Calu3 (cell line): ENCODE results near the gene MTCL3.

Experiments used
- BruUV-seq: library from RNA; stranded (reverse); fragments of 400-500 nt; replicated peaks from 2 replicates; lab custom pipeline; 2021; lab: Mats Ljungman, UMichigan
- CTCF ChIA-PET: fragments of 300-600 bp; sonication (Branson Sonifier 250); formaldehyde crosslinking; loops from one replicate; lab custom pipeline; 2022; ENCODE audit warnings: antibody characterized with exemption; lab: Charles Lee
- DNase-seq: peaks from one replicate; pipeline ENCODE4 v3.0.0; 2022
- H3K27ac Mint-ChIP-seq: one replicate; pipeline ENCODE4 v1.8.0; 2022; ENCODE audit warnings: mixed read lengths; ENCODE audit not compliant: unreplicated experiment
- H3K27me3 Mint-ChIP-seq: one replicate; pipeline ENCODE4 v1.8.0; 2022; ENCODE audit warnings: mixed read lengths; ENCODE audit not compliant: unreplicated experiment
- H3K36me3 Mint-ChIP-seq: one replicate; pipeline ENCODE4 v1.8.0; 2022; ENCODE audit warnings: mild to moderate bottlenecking, moderate library complexity, mixed read lengths; ENCODE audit not compliant: insufficient read depth, unreplicated experiment
- H3K4me1 Mint-ChIP-seq: one replicate; pipeline ENCODE4 v1.8.0; 2022; ENCODE audit warnings: mild to moderate bottlenecking, low read depth, mixed read lengths; ENCODE audit not compliant: unreplicated experiment
- H3K4me3 Mint-ChIP-seq: one replicate; pipeline ENCODE4 v1.8.0; 2022; ENCODE audit warnings: mild to moderate bottlenecking, low read depth, moderate library complexity, mixed read lengths; ENCODE audit not compliant: unreplicated experiment
- H3K9me3 Mint-ChIP-seq: one replicate; pipeline ENCODE4 v1.8.0; 2022; ENCODE audit warnings: low read depth, mixed read lengths; ENCODE audit not compliant: unreplicated experiment
- CTCF ChIP-seq: fragments of 200-600 bp; IDR thresholded peaks from one replicate; pipeline ENCODE4 v1.8.0; 2022; ENCODE audit warnings: antibody characterized with exemption; ENCODE audit not compliant: unreplicated experiment
- intact Hi-C: fragments of 100-400 bp; cut with micrococcal nuclease; formaldehyde crosslinking; loops from one replicate; pipeline ENCODE4 v1.10.0; 2022; ENCODE audit not compliant: unreplicated experiment

MTCL3 gene

GRCh38 chr6:127486934-127487333 lies 32.2 kb downstream of the MTCL3 start:
- no peak overlapping the region for H3K27ac Mint-ChIP-seq
- H3K4me3 Mint-ChIP-seq: no peak overlapping the region
- TF ChIP-seq CTCF: no peak
- peaks cover 2% of the 10 kb centered on the region for H3K9me3 Mint-ChIP-seq
- DNase-seq: no peak
- H3K27me3 Mint-ChIP-seq: no peaks in the 10 kb centered on the region
- BruUV-seq: no TSS peak
- no peaks in the 10 kb centered on the region for H3K36me3 Mint-ChIP-seq
- intact Hi-C loops: no loop called here
- H3K4me1 Mint-ChIP-seq: peaks cover 43% of the 10 kb centered on the region
- CTCF ChIA-PET: no interaction called here

- intact Hi-C loops: loop anchor here (5.0 kb wide), 1 partner anchor 33 kb away; the partner anchor contains the start of gene MTCL3
Measured at GRCh38 chr6:127484212-127484863, 34.8 kb downstream of the MTCL3 start.

GRCh38 chr6:127483399-127484055 lies 35.6 kb downstream of the MTCL3 start:
- Mint-ChIP-seq H3K4me3 (peak overlapping the region; percentile 47), H3K27me3 (no peaks in the 10 kb centered on the region), H3K27ac (peak overlapping the region; percentile 77), H3K4me1 (peaks cover 61% of the 10 kb centered on the region), H3K36me3 (no peaks in the 10 kb centered on the region), H3K9me3 (peaks cover under 1% of the 10 kb centered on the region)
- no peak for TF ChIP-seq CTCF
- CTCF ChIA-PET: interaction anchor here (0.7 to 0.9 kb wide), 2 partner anchors 32 to 36 kb away, joined by 3 to 7 read pairs; partner anchors contain the start of gene MTCL3
- no TSS peak for BruUV-seq
- intact Hi-C loops: loop anchor here (5.0 kb wide), 1 partner anchor 34 kb away; the partner anchor contains the start of gene MTCL3
- DNase-seq: no peak

More at GRCh38 chr6:127484212-127484863, 34.8 kb downstream of the MTCL3 start:
- DNase-seq: no peak
- H3K36me3 Mint-ChIP-seq: no peaks in the 10 kb centered on the region
- H3K4me1 Mint-ChIP-seq: peaks cover 62% of the 10 kb centered on the region
- TF ChIP-seq CTCF: no peak
- BruUV-seq: no TSS peak
- no peaks in the 10 kb centered on the region for H3K27me3 Mint-ChIP-seq
- CTCF ChIA-PET: interaction anchor here (0.7 to 0.9 kb wide), 3 partner anchors 31 to 35 kb away, joined by 3 to 7 read pairs (median 3); partner anchors contain the start of gene MTCL3
- peak overlapping the region; percentile 77 for H3K27ac Mint-ChIP-seq
- H3K9me3 Mint-ChIP-seq: peaks cover 2% of the 10 kb centered on the region
- H3K4me3 Mint-ChIP-seq: peak overlapping the region; percentile 47

GRCh38 chr6:127482325-127482724 lies 36.8 kb downstream of the MTCL3 start:
- H3K27me3 Mint-ChIP-seq: no peaks in the 10 kb centered on the region
- peak overlapping the region; percentile 77 for H3K27ac Mint-ChIP-seq
- H3K4me1 Mint-ChIP-seq: peaks cover 65% of the 10 kb centered on the region
- CTCF ChIA-PET: interaction anchor here (0.9 kb wide), 1 partner anchor 34 kb away, joined by 5 read pairs; no protein-coding TSS in a partner anchor
- intact Hi-C loops: loop anchor here (5.0 kb wide), 1 partner anchor 35 kb away; the partner anchor contains the start of gene MTCL3
- peaks cover 3% of the 10 kb centered on the region for H3K9me3 Mint-ChIP-seq
- no peak for TF ChIP-seq CTCF
- BruUV-seq: TSS peak; percentile 58
- no peak for DNase-seq
- peak overlapping the region; percentile 50 for H3K4me3 Mint-ChIP-seq
- H3K36me3 Mint-ChIP-seq: no peaks in the 10 kb centered on the region
